GM12872 (cell line): ENCODE measurements around the gene RALGAPA2.

ENCODE experiments used
- TF ChIP-seq, protein P1 (sequence below): IDR thresholded peaks from 3 replicates; pipeline ENCODE4 v1.5.1; 2011; ENCODE audit warnings: low read depth, mild to moderate bottlenecking, low read length, moderate library complexity; ENCODE audit not compliant: insufficient read depth

Gene RALGAPA2

DNA sequence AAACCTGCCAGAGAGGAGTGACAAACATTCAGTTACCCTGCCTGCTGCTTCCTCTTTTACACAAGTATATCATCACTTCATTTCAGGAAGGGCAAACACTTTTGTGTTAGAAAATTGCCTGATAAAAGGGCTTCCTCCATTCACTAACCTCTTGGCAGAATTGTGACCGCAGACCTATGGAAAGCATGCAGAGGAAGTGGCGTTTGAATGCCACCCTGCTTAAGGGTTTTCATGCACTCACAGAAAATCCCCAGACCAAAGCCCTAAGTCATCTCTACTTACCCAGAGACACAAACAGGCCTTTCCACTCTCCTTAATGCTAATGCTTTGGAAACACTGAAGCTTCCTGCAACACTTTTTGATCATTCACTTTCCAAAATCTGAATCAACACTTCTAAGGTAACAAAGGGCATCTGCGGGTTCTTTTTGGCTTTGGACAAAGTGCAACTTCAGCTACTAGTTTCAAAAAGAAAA lies 22.1 kb upstream of the RALGAPA2 start:
- TF ChIP-seq, protein P1, sequence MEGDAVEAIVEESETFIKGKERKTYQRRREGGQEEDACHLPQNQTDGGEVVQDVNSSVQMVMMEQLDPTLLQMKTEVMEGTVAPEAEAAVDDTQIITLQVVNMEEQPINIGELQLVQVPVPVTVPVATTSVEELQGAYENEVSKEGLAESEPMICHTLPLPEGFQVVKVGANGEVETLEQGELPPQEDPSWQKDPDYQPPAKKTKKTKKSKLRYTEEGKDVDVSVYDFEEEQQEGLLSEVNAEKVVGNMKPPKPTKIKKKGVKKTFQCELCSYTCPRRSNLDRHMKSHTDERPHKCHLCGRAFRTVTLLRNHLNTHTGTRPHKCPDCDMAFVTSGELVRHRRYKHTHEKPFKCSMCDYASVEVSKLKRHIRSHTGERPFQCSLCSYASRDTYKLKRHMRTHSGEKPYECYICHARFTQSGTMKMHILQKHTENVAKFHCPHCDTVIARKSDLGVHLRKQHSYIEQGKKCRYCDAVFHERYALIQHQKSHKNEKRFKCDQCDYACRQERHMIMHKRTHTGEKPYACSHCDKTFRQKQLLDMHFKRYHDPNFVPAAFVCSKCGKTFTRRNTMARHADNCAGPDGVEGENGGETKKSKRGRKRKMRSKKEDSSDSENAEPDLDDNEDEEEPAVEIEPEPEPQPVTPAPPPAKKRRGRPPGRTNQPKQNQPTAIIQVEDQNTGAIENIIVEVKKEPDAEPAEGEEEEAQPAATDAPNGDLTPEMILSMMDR = no peak

DNA sequence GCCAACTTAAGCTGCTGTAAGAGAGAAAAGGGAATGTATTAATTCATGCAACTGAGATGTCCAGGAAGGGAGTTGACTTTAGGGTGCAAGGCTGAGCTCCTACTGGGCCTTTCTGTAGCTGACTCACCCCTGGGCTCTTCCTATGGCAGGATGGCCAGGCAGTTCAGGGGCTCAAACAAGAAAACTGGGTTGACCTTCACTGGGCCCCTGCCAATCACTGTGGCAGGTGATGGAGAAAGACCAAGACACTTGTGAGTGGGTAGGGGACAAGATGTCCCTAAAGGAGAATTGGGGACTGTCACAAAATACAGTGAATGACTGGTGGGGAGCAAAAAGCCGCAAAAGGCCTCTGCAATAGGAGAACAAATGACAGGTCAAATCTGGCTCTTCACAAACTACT lies 21.5 kb upstream of the RALGAPA2 start:
- TF ChIP-seq, protein P1 = no peak

DNA sequence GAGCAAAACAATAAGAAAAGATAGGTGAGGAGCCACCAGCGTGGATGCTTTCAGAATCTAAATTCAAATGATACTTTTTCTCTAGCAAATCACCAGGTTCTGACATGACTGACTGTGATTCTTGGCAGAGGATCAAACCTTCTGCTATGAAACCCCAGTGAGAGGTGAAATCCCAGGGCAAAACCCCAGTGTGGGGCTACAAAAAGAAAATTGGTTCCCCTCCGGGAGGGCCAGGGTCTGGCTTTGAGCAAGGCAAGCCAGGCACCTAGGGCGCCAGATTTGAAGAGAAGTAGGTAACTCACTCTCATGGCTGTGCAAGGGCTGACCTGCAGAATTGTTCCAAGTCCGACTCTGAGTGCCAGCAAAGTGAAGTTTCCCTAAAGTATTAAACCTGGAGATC lies 20.2 kb upstream of the RALGAPA2 start:
- TF ChIP-seq, protein P1 = no peak

DNA sequence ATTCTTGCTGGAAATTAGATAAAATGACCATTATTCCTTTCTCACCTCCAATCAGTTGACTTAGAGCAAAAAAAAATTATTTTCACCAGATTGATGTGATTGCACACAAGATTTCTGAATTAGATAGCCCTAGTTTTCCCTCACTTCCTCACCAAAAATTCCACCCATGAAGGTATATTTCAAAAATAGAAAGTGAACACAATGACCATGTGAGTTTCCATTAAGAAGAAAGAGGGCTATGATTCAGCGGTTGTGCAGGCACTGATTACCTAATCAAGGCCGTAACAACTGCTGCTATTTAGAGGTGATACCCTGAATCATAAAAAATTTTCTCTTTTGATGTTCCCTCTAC lies 19.5 kb upstream of the RALGAPA2 start:
- TF ChIP-seq, protein P1 = no peak

DNA sequence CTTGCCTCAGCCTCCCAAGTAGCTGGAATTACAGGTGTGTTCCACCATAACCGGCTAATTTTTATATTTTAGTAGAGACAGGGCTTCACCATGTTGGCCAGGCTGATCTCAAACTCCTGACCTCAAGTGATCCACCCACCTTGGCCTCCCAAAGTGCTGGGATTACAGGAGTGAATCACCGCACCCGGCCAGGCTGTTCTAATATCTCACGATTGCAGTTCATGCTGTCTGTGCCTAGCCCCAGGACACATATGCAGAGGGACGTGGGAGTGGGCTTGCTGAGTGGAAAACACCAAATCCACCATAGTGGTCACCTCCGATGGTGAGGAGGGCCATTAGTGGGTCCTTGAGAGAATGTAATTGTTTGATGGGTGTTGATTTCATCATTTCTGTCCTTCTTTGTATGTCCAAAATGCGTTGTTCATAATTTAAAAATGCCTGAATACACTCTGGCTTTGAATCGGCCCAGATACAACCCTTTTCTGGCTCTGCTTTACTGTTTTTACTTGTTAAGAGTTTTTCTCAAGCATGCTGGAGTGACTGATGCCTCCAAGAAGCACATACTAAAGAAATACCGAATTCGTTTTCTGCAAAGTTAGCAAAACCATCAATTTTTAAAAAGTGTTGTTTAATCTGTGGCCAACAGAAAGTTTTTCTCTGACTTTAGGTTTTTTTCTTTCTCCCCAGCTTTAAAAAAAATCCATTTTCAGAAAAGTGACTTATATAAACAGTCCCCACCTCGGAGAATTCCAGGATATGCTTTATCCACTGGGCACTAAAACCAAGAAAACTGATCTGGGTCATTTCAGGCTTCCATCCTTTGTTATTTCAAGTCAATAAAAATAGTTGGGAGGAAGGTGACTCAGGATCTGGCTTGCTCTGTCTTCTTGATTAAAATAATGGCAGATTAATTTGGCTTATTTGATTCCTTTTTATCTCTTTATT lies 18.8 kb upstream of the RALGAPA2 start:
- TF ChIP-seq, protein P1 = no peak

DNA sequence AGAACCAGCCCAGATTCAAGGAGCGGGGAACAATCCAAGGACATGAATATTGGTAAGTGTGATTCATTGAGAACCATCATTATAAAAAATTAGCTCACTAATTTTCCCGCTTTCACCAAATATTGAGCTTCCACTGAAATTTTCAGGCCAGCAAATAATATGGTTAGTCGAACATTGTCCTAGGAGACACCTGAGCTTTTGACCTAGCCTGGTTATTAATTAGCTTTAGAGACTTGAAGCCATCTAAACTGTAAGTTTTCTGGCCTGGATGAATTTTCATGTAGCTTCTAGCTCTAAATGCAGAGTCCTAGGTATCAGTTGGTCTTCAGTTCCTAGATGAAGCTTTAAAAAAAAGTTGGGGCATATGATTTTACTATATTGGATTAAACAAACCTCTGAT lies 17.1 kb upstream of the RALGAPA2 start:
- TF ChIP-seq, protein P1 = no peak

DNA sequence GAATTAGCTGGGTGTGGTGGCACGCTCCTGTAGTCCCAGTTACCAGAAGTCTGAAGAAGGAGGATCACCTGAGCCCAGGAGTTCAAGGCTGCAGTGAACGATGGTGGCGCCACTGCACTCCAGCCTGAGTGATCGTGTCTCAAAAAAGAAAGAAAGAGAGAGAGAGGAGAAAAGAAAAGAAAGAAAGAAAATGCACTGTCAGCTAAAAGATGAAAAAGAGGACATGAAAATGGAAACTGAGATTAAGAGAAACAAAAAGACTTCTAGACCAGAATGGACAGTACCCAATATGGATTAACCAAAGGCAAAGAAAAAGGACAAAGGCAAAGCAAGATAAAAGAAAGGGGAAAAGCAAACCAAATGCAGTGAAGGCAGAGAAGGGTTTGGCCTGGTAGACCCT lies 9.0 kb upstream of the RALGAPA2 start:
- TF ChIP-seq, protein P1 = no peak
